ENCODE results near the gene CABYR.
A peak's percentile ranks its signal among the peaks of the same experiment; 100 is the strongest.

Gene CABYR

GRCh38 chr18:24138789-24139616 is at the start of gene CABYR:
Gene CABYR, plus strand, starts transcription at chr18:24139062. Its CDS starts 4,053 bp downstream, at chr18:24143115.
- peak; percentile 94 for DNase-seq (ENCODE audit: low spot score)

GRCh38 chr18:24089076-24089475 is 49.8 kb upstream of the CABYR start:
- DNase-seq (ENCODE audit: low spot score): no peak

GRCh38 chr18:24089515-24090337 is 49.1 kb upstream of the CABYR start:
- no peak for DNase-seq (ENCODE audit: low spot score)

GRCh38 chr18:24090876-24091275 is 48.0 kb upstream of the CABYR start:
- DNase-seq (ENCODE audit: low spot score): no peak

- no peak for DNase-seq (ENCODE audit: low spot score)
Observed at GRCh38 chr18:24094561-24094960, 44.3 kb upstream of the CABYR start.

GRCh38 chr18:24095976-24096375 is 42.9 kb upstream of the CABYR start:
- no peak for DNase-seq (ENCODE audit: low spot score)

- DNase-seq (ENCODE audit: low spot score): no peak
Observed at GRCh38 chr18:24103320-24104021, 35.4 kb upstream of the CABYR start.

GRCh38 chr18:24104486-24104885 is 34.4 kb upstream of the CABYR start:
- no peak for DNase-seq (ENCODE audit: low spot score)

GRCh38 chr18:24108641-24109040 is 30.2 kb upstream of the CABYR start:
- no peak for DNase-seq (ENCODE audit: low spot score)

GRCh38 chr18:24111936-24112335 is 26.9 kb upstream of the CABYR start:
- DNase-seq (ENCODE audit: low spot score): no peak

- no peak for DNase-seq (ENCODE audit: low spot score)
Observed at GRCh38 chr18:24112464-24112863, 26.4 kb upstream of the CABYR start.

- DNase-seq (ENCODE audit: low spot score): no peak
Observed at GRCh38 chr18:24112874-24113615, 25.8 kb upstream of the CABYR start.

GRCh38 chr18:24114924-24115549 is 23.8 kb upstream of the CABYR start:
- no peak for DNase-seq (ENCODE audit: low spot score)

- no peak for DNase-seq (ENCODE audit: low spot score)
Observed at GRCh38 chr18:24115628-24116027, 23.2 kb upstream of the CABYR start.

GRCh38 chr18:24118750-24119577 is 19.9 kb upstream of the CABYR start:
- DNase-seq (ENCODE audit: low spot score): peak; percentile 61

GRCh38 chr18:24120676-24121075 is 18.2 kb upstream of the CABYR start:
- DNase-seq (ENCODE audit: low spot score): no peak

- no peak for DNase-seq (ENCODE audit: low spot score)
Observed at GRCh38 chr18:24121625-24122024, 17.2 kb upstream of the CABYR start.

GRCh38 chr18:24126155-24126961 is 12.5 kb upstream of the CABYR start:
- peak; percentile 47 for DNase-seq (ENCODE audit: low spot score)

GRCh38 chr18:24127735-24128134 is 11.1 kb upstream of the CABYR start:
- no peak for DNase-seq (ENCODE audit: low spot score)

GRCh38 chr18:24128700-24129099 is 10.2 kb upstream of the CABYR start:
- no peak for DNase-seq (ENCODE audit: low spot score)

All from AG08395 (cell line).